NT2/D1 (cell line): ENCODE results near the gene LAMB1.

Experiments
- DNase-seq: peaks from one replicate; pipeline ENCODE4 v3.0.0-alpha.2; 2011; ENCODE audit warnings: low read depth, low spot score
- H3K27me3 ChIP-seq: 2 replicates; pipeline ENCODE4 v1.6.0; 2011; ENCODE audit warnings: mild to moderate bottlenecking; ENCODE audit not compliant: insufficient read length, insufficient read depth
- H3K36me3 ChIP-seq: 2 replicates; pipeline ENCODE4 v1.6.1; 2011; ENCODE audit warnings: mild to moderate bottlenecking, low read length, mixed read lengths; ENCODE audit not compliant: insufficient read depth, insufficient read length
- H3K4me1 ChIP-seq: 2 replicates; pipeline ENCODE4 v1.5.1; 2011; ENCODE audit not compliant: insufficient read depth, insufficient read length
- H3K4me3 ChIP-seq: 2 replicates; pipeline ENCODE4 v1.5.1; 2011; ENCODE audit warnings: low read depth; ENCODE audit not compliant: insufficient read length
- H3K9ac ChIP-seq: 2 replicates; pipeline ENCODE4 v1.6.0; 2011; ENCODE audit warnings: low read depth; ENCODE audit not compliant: insufficient read length
- H3K9me3 ChIP-seq: 2 replicates; pipeline ENCODE4 v1.5.1; 2011; ENCODE audit warnings: mild to moderate bottlenecking, low read length; ENCODE audit not compliant: insufficient read depth
- SUZ12 ChIP-seq: IDR thresholded peaks from 2 replicates; pipeline ENCODE4 v1.6.1; 2011; ENCODE audit not compliant: insufficient read length, insufficient read depth; ENCODE audit errors: extremely low read depth
- YY1 ChIP-seq: IDR thresholded peaks from 2 replicates; pipeline ENCODE4 v1.6.1; 2011; ENCODE audit not compliant: insufficient read length, insufficient read depth
- ZNF274 ChIP-seq: IDR thresholded peaks from 2 replicates; pipeline ENCODE4 v1.6.1; 2011; ENCODE audit warnings: mild to moderate bottlenecking, low read depth, low read length

LAMB1 gene

GRCh38 chr7:108001764-108002725 is 916 bp downstream of the LAMB1 start:
- TF ChIP-seq YY1, result no peak
- TF ChIP-seq SUZ12, result no peak
- TF ChIP-seq ZNF274, result no peak
- Histone ChIP-seq H3K9me3 (no peaks in the 10 kb centered on the region), H3K27me3 (peaks cover 28% of the 10 kb centered on the region), H3K4me3 (peak overlapping the region; percentile 89), H3K36me3 (peaks cover 49% of the 10 kb centered on the region), H3K4me1 (peaks cover 1% of the 10 kb centered on the region), H3K9ac (peak overlapping the region; percentile 94)
- DNase-seq, result no peak

GRCh38 chr7:108000875-108001763 is 1.8 kb downstream of the LAMB1 start:
- TF ChIP-seq YY1 (no peak), SUZ12 (no peak), ZNF274 (no peak)
- DNase-seq, result no peak
- Histone ChIP-seq H3K4me3 (peak overlapping the region; percentile 89), H3K27me3 (peaks cover 25% of the 10 kb centered on the region), H3K9me3 (no peaks in the 10 kb centered on the region), H3K36me3 (peaks cover 59% of the 10 kb centered on the region), H3K9ac (peak overlapping the region; percentile 94), H3K4me1 (peaks cover 1% of the 10 kb centered on the region)

GRCh38 chr7:107999779-108000560 is 3.0 kb downstream of the LAMB1 start:
- no peak for TF ChIP-seq YY1
- no peak for TF ChIP-seq SUZ12
- no peak for TF ChIP-seq ZNF274
- no peak overlapping the region for H3K4me3 ChIP-seq
- H3K9ac ChIP-seq, result no peak overlapping the region
- DNase-seq, result no peak
- H3K4me1 ChIP-seq, result peaks cover 1% of the 10 kb centered on the region
- H3K27me3 ChIP-seq, result peaks cover 14% of the 10 kb centered on the region
- H3K36me3 ChIP-seq, result peaks cover 60% of the 10 kb centered on the region
- H3K9me3 ChIP-seq, result no peaks in the 10 kb centered on the region

GRCh38 chr7:107998660-107999480 is 4.1 kb downstream of the LAMB1 start:
- no peak for TF ChIP-seq ZNF274
- TF ChIP-seq SUZ12, result no peak
- no peak for TF ChIP-seq YY1
- Histone ChIP-seq H3K9ac (no peak overlapping the region), H3K27me3 (peaks cover 6% of the 10 kb centered on the region), H3K9me3 (no peaks in the 10 kb centered on the region), H3K4me1 (peaks cover 1% of the 10 kb centered on the region), H3K4me3 (no peak overlapping the region), H3K36me3 (peaks cover 70% of the 10 kb centered on the region)
- DNase-seq, result no peak

- TF ChIP-seq SUZ12, result no peak
- TF ChIP-seq YY1, result no peak
- no peak for TF ChIP-seq ZNF274
- Histone ChIP-seq H3K27me3 (no peaks in the 10 kb centered on the region), H3K9me3 (no peaks in the 10 kb centered on the region), H3K9ac (no peak overlapping the region), H3K4me1 (peaks cover 1% of the 10 kb centered on the region), H3K4me3 (no peak overlapping the region), H3K36me3 (peaks cover 78% of the 10 kb centered on the region)
- no peak for DNase-seq
Measured at GRCh38 chr7:107998150-107998549, 4.8 kb downstream of the LAMB1 start.
